Measurements from ENCODE around the gene LRMDA.
"Not testable (repeated sequence)": the region's sequence is repeated elsewhere in the genome, so short reads cannot be mapped to it uniquely, and the experiment has no call there.

LRMDA gene

GRCh38 chr10:76138286-76138685 lies 706.9 kb downstream of the LRMDA start:
- DNase-seq (ENCODE audit: low read depth), result no peak
- TF ChIP-seq CTCF (IDR thresholded peaks at IDR 0.05; ENCODE audit: control insufficient read depth, extremely low read depth, insufficient read depth), result no peak
- H3K4me3 ChIP-seq (ENCODE audit: low read depth, low read length), result no peak overlapping the region

- no peak for TF ChIP-seq CTCF (IDR thresholded peaks at IDR 0.05; ENCODE audit: control insufficient read depth, extremely low read depth, insufficient read depth)
- no peak for DNase-seq (ENCODE audit: low read depth)
- H3K4me3 ChIP-seq (ENCODE audit: low read depth, low read length), result no peak overlapping the region
These were observed 707.5 kb downstream of the LRMDA start for GRCh38 chr10:76138906-76139305.

GRCh38 chr10:76139431-76139830 lies 708.0 kb downstream of the LRMDA start:
- no peak for DNase-seq (ENCODE audit: low read depth)
- TF ChIP-seq CTCF (IDR thresholded peaks at IDR 0.05; ENCODE audit: control insufficient read depth, extremely low read depth, insufficient read depth), result no peak

GRCh38 chr10:76141376-76141775 lies 710.0 kb downstream of the LRMDA start:
- no peak for TF ChIP-seq CTCF (IDR thresholded peaks at IDR 0.05; ENCODE audit: control insufficient read depth, extremely low read depth, insufficient read depth)
- H3K4me3 ChIP-seq (ENCODE audit: low read depth, low read length), result no peak overlapping the region

More at GRCh38 chr10:76139431-76139830, 708.0 kb downstream of the LRMDA start:
- no peak overlapping the region for H3K4me3 ChIP-seq (ENCODE audit: low read depth, low read length)

GRCh38 chr10:76148217-76148616 lies 716.8 kb downstream of the LRMDA start:
- H3K4me3 ChIP-seq (ENCODE audit: low read depth, low read length); DNase-seq (ENCODE audit: low read depth): not testable (repeated sequence)

More at GRCh38 chr10:76141376-76141775, 710.0 kb downstream of the LRMDA start:
- DNase-seq (ENCODE audit: low read depth), result no peak

GRCh38 chr10:76149182-76149581 lies 717.8 kb downstream of the LRMDA start:
- H3K4me3 ChIP-seq (ENCODE audit: low read depth, low read length), result no peak overlapping the region
- no peak for DNase-seq (ENCODE audit: low read depth)
- no peak for TF ChIP-seq CTCF (IDR thresholded peaks at IDR 0.05; ENCODE audit: control insufficient read depth, extremely low read depth, insufficient read depth)

GRCh38 chr10:76149602-76150138 lies 718.2 kb downstream of the LRMDA start:
- TF ChIP-seq CTCF (IDR thresholded peaks at IDR 0.05; ENCODE audit: control insufficient read depth, extremely low read depth, insufficient read depth), result no peak
- H3K4me3 ChIP-seq (ENCODE audit: low read depth, low read length), result no peak overlapping the region
- DNase-seq (ENCODE audit: low read depth), result no peak

Data from LNCaP clone FGC (cell line).